ENCODE data around the gene PHKG2. TPM values are rescaled to one million over a fixed set of nuclear protein-coding genes. Genes with fewer than 3 reads are reported as not detected.

Gene PHKG2
- total RNA-seq, 4 donors from 2014 or later: 38.9 to 94.1 (median 57.7) TPM

DNA sequence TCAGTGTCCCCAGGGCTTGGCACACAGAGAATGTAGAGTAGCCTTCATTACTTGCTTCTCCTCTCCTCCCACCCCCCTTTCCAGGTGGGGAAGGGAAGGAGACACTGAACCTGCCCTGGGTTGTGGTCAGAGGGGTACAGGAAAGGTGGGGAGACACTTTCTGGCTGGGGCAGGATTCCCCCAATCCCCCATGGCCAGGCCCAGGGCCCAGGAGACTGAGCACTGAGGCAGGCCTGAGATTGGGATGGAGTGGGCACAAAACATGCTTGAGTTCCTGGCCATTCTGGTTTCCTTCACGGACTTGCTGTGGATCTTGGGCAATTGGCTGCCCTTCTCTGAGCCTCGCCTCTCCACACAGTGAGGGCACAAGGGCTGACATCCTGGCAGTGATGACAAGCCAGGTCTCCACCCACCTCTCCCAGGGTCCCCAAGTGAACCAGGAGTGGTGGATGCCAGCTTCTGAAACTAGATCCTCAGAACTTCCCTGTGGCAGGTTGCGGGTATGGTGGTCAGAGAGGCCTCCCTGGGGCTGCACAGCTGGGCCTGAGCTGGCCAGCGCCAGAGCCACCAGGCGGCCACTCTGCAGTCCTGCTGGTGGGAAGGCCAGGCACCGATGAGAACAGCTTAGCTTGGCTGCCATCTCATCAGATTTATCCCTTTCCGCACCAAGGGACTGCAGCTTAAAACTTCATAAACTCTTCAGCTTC is 29.5 kb downstream of the PHKG2 start:
- no peak overlapping the region for H3K4me3 ChIP-seq
- H3K4me1 ChIP-seq: peaks cover 0 to 20% (median 6%) of the 10 kb centered on the region in 4 donors
- no peaks in the 10 kb centered on the region for H3K27me3 ChIP-seq
- no peak overlapping the region for H3K27ac ChIP-seq
- no peaks in the 10 kb centered on the region for H3K9me3 ChIP-seq
- DNase-seq: peak in 1 of 3 donors; percentile 34
- peaks cover 0 to 33% (median 0%) of the 10 kb centered on the region in 3 donors for H3K36me3 ChIP-seq
- TF ChIP-seq, protein P1, sequence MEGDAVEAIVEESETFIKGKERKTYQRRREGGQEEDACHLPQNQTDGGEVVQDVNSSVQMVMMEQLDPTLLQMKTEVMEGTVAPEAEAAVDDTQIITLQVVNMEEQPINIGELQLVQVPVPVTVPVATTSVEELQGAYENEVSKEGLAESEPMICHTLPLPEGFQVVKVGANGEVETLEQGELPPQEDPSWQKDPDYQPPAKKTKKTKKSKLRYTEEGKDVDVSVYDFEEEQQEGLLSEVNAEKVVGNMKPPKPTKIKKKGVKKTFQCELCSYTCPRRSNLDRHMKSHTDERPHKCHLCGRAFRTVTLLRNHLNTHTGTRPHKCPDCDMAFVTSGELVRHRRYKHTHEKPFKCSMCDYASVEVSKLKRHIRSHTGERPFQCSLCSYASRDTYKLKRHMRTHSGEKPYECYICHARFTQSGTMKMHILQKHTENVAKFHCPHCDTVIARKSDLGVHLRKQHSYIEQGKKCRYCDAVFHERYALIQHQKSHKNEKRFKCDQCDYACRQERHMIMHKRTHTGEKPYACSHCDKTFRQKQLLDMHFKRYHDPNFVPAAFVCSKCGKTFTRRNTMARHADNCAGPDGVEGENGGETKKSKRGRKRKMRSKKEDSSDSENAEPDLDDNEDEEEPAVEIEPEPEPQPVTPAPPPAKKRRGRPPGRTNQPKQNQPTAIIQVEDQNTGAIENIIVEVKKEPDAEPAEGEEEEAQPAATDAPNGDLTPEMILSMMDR (IDR thresholded peaks at IDR 0.05): no peak
- no peak for TF ChIP-seq POLR2A (IDR thresholded peaks at IDR 0.05)

DNA sequence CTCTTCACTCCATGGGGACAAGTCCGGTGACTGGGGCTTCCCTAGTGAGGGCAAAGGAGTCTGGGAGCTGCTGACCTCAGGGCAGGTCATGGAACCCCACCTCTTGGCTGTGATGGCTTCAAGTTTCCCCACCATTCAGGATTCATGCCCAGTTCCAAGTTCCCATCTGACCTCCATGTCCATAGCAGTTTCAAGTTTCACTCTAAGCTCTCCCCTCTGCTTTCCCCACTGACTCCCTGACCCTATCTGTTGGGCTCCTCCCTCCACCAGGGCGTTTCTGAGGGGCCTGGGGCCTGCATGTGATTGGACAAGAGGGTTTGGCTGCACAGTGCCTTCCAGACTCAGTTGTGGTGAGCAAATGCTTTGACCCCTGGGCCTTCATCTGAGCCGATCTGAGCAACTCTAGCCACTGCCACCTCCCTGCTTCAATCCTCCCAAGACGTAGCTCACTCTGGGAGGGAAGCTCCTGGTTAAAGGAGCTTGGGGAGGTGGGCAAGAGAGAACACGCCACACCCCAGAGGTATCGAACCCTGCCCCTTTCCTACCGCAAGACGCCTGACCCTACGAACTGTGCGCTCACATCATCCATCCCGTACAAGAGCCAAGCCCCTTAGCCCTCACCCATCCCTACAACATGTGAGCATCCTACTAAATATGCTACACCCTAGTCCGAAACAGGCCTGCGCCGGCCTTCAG is 30.5 kb downstream of the PHKG2 start:
- Histone ChIP-seq H3K27ac (no peak overlapping the region), H3K9me3 (no peaks in the 10 kb centered on the region), H3K36me3 (peaks cover 0 to 33% (median 0%) of the 10 kb centered on the region in 3 donors), H3K27me3 (no peaks in the 10 kb centered on the region), H3K4me1 (peaks cover 0 to 20% (median 6%) of the 10 kb centered on the region in 4 donors), H3K4me3 (no peak overlapping the region)
- no peak for DNase-seq
- TF ChIP-seq POLR2A (IDR thresholded peaks at IDR 0.05): no peak
- TF ChIP-seq, protein P1 (IDR thresholded peaks at IDR 0.05): no peak

DNA sequence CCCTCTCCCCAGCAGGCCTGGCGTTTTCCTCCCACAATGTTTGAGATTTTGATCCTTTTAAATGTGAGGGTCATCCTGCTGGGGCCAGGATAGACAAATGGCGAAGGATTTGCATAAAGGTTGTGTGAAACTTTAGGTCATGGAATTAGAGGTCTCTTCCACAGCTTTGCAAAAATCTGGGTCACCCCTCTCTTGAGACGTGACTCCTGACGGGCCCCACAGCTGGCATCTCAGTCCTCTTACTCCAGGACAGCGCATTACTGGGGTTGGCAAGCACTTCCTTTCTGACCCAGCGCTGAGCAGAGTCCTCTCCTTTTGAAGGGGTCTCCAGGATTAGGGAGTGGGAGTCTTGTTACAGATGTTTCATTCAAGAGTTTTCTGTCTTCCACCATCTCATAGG is 31.4 kb downstream of the PHKG2 start:
- H3K9me3 ChIP-seq: no peaks in the 10 kb centered on the region
- H3K36me3 ChIP-seq: peaks cover 0 to 30% (median 0%) of the 10 kb centered on the region in 3 donors
- no peak for TF ChIP-seq POLR2A (IDR thresholded peaks at IDR 0.05)
- TF ChIP-seq, protein P1 (IDR thresholded peaks at IDR 0.05): no peak
- no peaks in the 10 kb centered on the region for H3K27me3 ChIP-seq
- no peak overlapping the region for H3K4me3 ChIP-seq
- no peak overlapping the region for H3K27ac ChIP-seq
- peaks cover 0 to 16% (median 6%) of the 10 kb centered on the region in 4 donors for H3K4me1 ChIP-seq
- DNase-seq: no peak

DNA sequence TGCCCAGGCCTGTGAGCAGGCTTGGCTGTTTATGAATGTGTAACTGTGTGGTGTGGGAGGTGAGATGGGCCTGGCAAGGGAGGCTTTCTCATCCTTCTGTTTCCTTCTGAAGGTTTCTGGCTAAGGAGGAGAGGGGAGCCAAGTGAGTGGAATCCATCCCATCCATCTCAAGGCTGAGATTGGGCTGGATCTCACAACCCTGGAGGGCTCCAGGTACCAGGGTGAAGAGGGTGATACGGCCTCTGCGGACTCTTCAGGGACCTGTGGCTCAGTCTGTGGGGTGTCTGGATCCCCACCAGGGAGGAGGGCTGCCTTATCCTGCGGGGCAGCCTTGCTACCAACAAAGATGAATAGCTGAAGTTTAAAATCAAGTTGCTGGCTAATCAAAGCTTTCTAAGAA is 31.8 kb downstream of the PHKG2 start:
- no peak overlapping the region for H3K4me3 ChIP-seq
- no peaks in the 10 kb centered on the region for H3K9me3 ChIP-seq
- TF ChIP-seq, protein P1 (IDR thresholded peaks at IDR 0.05): no peak
- no peak for TF ChIP-seq POLR2A (IDR thresholded peaks at IDR 0.05)
- peaks cover 0 to 29% (median 0%) of the 10 kb centered on the region in 3 donors for H3K36me3 ChIP-seq
- no peak overlapping the region for H3K27ac ChIP-seq
- DNase-seq: no peak
- no peaks in the 10 kb centered on the region for H3K27me3 ChIP-seq
- peaks cover 0 to 11% (median 2%) of the 10 kb centered on the region in 4 donors for H3K4me1 ChIP-seq

DNA sequence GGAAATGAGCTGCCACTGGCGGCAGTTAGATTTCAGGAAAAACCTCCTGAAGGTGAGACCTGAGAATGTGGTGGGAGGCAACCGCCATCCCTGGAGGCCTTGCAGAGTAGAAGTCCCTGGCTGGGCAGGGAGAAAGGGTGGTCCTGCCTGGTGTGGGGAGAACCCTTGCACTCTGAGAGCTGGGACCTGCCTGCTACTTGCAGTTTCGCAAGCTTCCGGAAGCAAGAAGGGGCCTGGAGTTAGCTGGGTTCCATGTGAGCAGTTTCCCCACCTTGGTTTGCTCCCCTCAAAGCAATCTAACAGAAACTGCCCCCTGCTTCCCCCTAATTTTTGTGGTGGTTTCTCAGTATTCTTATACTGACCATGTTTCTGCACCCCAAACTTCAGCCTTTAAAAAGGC is 32.3 kb downstream of the PHKG2 start:
- H3K36me3 ChIP-seq: peaks cover 0 to 29% (median 0%) of the 10 kb centered on the region in 3 donors
- DNase-seq: no peak

More for the DNA sequence above, 32.3 kb downstream of the PHKG2 start:
- H3K4me1 ChIP-seq: peaks cover 0 to 13% (median 0%) of the 10 kb centered on the region in 4 donors
- no peaks in the 10 kb centered on the region for H3K9me3 ChIP-seq
- H3K27me3 ChIP-seq: no peaks in the 10 kb centered on the region
- no peak overlapping the region for H3K27ac ChIP-seq
- H3K4me3 ChIP-seq: no peak overlapping the region
- TF ChIP-seq POLR2A (IDR thresholded peaks at IDR 0.05): no peak
- TF ChIP-seq, protein P1 (IDR thresholded peaks at IDR 0.05): no peak

Measured in Peyer's patch (tissue), 4 donors.